CD4-positive, alpha-beta T cell treated with Interleukin-15 for 1 hour (primary cell): ENCODE data around the gene TTLL3.

Experiments used
- DNase-seq: peaks from one replicate; pipeline ENCODE4 v3.0.0-alpha.2; 2020

Gene TTLL3

DNA sequence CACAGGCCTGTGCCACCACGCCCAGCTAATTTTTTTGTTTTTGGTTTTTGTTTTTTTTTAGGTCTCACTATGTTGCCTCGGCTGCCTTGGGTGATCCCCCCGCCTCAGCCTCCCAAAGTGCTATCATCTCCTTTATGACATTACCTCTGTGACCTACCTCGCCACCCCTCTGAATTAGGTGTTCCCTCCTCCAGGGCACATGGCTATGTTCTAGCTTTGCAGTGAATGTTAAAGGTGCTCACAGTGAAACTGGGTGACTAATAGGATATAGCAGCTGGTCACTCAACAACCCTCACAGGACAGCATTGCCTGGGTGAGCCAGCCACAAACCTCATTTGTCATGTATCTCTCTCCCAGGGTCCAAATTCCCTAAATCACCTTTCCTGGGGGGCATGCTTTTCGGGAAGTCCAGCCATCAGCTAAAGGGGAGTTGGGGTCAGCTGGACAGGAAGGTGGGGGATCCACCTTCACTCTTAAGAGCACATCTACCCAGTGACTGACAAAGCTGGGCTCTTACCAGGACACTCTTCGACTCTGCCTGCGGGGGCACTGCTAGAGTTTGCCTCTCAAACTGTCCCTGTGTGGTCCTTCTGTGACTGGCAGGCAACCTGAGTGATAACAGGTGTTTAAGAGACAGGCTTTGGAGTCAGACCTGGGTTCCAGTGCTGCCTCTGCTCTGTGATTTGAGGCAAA is 1.6 kb upstream of the TTLL3 start:
- peak; percentile 51 for DNase-seq

DNA sequence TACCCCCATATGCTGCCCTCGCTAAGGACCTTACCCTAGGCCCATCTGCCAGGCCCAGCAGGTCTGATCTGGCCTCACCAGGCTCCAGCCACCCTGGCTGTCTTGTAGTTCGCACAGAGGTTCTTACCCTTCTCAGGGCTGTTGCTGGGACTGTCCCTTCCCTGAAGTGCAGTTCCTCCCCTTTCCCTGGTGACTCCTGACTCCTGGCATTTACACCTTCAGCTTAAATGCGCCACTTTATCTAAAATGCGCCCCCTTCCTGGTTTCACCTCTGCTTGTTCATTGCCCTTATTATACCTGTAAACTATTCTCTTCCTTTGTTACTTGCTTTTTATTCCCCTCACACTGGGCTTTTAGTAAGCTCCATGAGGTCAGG is 835 bp upstream of the TTLL3 start:
- DNase-seq: no peak

DNA sequence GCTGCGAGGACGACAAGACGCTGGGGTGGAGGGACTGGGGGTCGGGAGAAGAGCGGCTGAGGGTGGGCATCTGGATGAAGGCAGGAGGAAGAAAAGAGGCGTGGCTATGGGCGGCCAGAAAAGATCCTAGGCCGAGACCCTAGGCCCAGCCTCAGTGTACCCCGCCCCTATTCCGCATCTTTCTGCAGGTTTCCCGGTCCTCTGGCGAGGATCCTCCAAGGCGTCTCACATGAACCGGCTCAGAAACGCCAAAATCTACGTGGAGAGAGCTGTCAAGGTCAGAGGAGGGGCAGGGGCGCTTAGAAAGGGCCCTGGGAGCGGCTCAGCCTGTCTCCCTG is 340 bp downstream of the TTLL3 start:
- no peak for DNase-seq

DNA sequence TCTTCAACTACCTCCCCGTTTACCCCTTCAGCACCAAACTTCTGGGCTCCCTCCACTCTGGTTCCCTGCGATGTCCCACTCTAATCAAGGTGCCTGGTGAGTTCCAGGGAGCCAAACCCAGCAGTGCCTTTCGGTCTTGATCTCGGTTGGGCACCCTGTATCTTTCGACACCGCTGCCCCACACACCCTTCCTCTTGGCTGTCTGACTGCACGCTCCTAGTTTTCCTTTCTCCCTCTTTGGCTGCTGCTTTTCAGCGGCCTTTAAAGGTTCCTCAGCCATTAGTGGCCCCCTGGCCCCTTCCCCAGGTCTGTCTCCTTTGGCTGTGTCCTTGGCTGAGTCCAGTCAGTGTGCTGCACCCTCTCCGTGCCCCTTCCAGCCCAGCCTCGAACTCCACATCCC is 784 bp downstream of the TTLL3 start:
- DNase-seq: no peak

DNA sequence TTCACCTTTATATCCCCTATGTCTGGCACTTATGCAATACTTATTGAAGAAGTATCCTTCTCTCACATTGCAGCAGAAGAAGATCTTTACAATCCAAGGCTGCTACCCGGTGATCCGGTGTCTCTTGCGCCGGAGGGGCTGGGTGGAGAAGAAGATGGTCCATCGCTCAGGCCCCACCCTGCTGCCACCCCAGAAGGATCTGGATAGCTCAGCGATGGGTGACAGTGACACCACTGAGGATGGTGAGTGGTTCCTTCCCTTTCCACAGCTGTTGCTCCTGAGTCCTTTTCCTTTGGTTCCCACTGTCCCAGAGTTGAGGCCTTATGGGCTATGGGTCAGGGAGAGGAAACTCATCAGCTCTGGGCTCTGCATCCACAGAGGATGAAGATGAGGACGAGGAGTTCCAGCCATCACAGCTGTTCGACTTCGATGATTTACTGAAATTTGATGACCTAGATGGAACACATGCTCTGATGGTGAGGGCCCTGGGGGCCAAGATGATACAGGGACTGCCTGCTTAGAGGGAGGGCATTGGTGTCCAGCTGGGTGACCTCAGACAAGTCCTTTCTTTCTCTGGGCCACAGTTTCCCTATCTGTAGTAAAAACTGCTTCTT is 2.9 kb downstream of the TTLL3 start:
- no peak for DNase-seq

DNA sequence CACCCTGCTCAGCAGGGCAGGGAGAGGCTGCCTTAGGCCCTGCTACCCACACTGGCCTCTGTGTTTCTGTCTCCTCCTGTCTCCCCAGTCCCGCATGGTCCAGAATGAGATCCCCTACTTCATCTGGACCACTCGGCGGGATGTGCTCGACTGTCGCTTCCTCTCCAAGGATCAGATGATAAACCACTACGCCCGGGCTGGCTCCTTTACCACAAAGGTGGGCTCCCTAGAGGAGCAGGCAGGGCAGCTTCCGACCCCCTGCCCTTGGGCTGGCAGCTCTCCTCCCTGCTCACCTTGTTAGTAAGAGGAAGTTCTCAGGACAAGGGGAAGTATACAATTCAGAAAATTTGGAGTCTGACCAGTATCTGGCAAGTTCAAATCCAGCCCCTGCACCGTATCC is 5.9 kb downstream of the TTLL3 start:
- no peak for DNase-seq

DNA sequence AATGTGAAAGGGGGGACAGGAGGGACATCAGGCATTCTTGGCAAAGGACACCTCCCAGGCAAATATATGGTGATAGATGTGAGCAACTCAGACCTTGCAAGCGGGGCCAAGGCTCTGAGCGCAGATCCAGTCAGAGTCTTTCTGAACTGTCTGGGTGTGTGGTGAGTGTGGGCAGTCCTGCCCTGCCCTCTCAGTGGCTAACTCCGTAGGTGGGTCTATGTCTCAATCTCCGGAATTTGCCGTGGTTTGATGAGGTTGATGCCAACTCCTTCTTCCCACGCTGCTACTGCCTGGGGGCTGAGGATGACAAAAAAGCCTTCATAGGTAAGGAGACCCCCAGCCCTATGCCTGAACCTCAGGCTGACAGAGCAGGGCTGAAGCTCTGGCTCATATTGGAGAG is 7.4 kb downstream of the TTLL3 start:
- DNase-seq: no peak

DNA sequence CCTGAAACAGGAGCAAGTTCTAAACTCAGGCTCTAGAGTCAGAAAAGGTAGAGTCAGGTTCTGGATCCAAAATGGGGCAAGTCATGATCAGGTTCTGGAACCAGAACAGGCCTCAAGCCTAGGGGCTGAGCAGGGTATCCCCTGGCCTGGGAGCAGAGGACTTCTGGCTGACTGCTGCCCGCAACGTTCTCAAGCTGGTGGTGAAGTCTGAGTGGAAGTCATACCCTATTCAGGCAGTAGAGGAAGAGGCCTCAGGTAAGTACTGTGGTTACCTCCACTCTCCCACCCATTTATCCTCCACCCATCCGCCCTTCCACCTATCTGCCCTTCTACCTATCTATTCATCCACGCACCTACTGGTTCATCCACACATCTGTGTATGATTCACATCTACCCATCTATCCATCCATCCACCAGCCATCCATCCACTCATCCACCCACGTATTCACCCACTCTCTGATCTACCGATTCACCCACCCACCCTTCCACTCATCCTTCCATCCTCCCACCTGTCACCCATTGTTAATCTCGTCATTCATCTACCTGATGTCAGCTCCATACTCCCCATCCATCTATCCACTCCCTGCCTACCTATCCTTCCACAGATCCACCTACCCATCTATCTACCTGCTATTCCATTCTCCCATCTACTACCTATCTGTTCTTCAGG is 8.7 kb downstream of the TTLL3 start:
- DNase-seq: no peak

DNA sequence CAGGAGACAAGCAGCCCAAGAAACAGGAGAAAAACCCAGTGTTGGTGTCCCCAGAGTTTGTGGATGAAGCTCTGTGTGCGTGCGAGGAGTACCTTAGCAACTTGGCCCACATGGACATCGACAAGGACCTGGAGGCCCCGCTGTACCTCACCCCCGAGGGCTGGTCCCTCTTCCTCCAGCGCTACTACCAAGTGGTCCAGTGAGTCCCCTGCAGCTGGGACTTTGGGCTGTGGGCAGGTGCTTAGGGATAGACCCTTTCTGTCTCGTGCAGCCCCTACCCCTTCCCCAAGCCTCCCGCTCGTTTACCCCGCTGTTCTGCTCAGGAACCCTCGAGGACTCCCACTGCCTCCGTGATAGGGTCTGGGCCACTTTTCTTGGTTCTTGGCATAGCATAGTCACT is 10.5 kb downstream of the TTLL3 start:
- no peak for DNase-seq

DNA sequence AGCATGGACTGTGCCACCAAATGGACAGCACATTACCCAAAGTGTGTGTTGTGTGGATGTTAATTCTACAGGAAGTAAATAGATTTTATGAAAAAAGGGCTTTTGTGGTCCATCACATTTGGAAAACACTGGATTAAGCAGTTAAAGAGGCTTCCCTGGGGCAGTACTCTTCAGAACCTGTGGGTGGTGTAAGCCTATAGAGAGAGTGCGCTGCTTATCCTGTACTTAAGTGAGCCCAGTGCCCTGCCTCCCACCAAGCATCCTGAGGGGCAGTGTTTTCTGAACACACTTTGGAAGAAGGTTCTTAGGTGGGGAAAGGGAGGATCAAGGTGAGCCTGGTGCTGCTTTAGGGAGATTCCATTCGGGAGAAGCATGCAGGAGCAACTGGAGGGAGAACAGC is 10.9 kb downstream of the TTLL3 start:
- no peak for DNase-seq

DNA sequence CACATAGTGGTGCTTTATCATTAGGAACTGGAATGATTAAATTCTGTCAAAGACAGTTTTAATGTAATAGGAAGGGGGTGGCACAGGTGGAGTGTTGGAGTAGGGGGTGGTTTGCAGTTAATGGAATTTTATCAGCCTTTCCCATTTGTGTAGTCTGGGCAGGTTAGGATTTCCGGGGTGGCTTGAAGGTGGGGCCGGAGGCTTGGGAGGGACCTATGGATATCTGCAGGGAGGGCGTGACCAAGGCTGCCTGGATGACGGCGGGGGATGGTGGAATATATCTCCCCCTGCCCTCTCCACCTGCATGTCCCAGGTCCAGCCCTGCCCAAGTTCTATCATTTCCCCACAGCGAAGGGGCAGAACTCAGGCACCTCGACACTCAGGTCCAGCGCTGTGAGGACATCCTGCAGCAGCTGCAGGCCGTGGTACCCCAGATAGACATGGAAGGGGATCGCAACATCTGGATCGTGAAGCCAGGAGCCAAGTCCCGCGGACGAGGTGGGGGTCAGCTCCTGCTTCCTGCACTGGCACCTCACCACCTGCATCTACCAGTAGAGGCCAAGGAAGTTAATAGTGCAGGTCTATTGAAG is 15.5 kb downstream of the TTLL3 start:
- DNase-seq: no peak

DNA sequence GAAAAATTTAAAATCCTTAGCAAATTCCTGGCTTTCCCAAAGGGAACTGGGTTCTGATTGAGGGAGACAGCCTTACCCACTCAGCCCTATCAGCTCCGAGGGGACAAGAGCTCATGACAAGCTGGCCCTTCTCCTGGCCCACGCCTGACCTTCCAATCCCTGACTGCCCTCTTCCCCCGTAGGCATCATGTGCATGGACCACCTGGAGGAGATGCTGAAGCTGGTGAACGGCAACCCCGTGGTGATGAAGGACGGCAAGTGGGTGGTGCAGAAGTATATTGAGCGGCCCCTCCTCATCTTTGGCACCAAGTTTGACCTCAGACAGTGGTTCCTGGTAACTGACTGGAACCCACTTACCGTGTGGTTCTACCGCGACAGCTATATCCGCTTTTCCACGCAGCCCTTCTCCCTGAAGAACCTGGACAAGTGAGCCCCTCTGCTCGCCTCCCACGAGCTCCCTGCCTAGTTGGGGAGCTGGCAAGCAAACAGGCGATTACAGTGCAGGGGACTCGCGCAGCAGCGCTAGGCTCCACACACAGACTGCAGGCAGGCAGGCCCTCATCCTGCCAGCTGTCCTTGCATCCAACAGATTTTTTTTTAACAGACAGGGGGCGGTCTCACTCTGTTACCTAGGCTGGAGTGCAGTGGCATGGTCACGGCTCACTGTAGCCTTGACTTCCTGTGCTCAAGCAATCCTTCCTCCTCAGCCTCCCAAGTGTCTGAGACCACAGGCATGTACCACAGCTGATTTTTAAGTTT is 16.9 kb downstream of the TTLL3 start:
- no peak for DNase-seq

DNA sequence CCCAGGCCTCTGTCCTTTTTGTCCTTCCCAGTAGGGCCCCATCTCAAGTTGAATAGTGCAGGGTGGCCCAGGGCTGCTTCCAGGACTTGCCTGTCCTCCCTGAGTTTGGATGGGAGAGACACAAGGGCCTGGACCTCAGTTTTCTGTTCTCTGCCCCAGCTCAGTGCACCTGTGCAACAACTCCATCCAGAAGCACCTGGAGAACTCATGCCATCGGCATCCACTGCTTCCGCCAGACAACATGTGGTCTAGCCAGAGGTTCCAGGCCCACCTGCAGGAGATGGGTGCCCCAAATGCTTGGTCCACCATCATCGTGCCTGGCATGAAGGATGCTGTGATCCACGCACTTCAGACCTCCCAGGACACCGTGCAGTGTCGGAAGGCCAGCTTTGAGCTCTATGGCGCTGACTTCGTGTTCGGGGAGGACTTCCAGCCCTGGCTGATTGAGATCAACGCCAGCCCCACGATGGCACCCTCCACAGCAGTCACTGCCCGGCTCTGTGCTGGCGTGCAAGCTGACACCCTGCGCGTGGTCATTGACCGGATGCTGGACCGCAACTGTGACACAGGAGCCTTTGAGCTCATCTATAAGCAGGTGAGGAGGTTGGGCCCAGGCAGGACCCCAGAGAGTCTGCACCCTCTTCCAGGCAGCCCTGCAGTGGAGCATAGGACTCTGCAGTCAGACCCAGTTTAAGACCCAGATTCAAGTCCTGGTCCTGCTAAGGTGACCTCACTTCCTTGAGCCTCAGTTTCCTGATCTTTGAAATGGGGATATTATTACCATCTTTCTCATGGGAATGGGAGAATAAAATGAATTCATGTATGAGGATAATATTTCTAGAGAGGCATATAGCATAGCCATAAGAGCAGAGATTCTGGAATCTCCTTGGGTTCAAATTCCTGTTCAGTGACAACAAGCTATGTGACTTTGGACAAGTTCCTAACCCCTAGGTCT is 19.0 kb downstream of the TTLL3 start:
- no peak for DNase-seq

DNA sequence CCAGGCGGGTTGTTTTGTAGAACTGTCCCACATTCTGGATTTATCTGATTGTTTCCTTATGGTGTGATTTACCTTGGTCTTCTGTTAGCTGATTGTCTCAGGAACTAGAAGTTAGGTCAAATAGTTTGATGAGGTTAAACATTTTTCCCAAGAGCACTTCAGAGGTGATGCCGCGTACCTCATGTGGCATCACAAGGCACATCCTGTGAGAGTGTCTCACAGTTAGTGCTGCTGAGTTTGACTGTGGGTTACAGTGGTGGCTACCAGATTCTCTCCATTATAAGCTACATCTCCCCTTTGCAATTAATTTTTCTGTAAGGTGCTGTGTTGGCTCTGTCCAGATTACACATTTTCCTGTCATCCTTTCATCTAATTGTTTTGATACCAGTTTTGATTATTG is 21.2 kb downstream of the TTLL3 start:
- DNase-seq: no peak

DNA sequence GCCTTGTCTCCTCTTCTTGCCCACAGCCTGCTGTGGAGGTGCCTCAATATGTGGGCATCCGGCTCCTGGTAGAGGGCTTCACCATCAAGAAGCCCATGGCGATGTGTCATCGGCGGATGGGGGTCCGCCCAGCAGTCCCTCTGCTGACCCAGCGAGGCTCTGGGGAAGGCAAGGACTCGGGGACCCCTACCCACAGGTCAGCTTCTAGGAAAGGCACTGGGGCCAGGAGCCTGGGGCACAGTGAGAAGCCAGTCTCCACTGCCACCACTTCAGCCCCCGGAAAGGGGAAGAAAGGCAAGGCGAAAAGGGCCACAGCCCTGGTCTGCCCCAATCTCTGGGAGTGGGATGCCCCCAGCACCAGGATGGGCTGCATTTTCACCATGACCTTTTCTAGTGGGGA is 23.0 kb downstream of the TTLL3 start:
- no peak for DNase-seq

DNA sequence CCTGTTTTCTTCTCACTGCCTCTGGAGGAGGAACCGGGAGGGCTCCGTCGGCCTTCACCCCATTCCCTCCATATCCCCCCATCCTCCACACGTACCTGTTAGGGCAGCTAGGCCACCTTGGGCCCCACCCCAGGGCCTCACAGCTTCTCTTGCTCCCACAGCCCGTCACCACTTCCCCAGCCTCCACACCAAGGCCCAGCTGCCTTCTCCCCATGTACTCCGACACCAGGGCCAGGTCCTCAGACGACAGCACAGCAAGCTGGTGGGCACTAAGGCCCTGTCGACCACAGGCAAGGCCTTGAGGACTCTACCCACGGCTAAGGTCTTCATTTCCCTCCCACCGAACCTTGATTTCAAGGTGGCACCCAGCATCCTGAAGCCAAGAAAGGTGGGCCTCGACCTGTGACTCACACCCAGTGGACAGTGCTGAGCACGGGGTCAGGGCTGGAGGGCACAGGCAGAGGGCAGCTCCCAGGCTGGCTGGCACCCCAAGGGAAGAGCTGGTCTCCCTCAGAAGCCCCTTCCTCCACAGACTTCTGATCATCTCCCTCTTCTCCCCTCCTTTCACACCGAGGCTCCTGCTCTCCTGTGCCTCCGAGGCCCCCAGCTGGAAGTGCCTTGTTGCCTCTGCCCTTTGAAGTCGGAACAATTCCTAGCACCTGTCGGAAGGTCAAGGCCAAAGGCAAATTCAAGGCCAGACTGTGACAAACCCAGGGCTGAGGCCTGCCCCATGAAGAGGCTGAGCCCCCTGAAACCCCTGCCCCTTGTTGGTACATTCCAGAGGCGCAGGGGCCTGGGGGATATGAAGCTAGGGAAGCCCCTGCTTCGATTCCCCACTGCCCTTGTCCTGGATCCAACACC is 24.7 kb downstream of the TTLL3 start:
- DNase-seq: no peak

DNA sequence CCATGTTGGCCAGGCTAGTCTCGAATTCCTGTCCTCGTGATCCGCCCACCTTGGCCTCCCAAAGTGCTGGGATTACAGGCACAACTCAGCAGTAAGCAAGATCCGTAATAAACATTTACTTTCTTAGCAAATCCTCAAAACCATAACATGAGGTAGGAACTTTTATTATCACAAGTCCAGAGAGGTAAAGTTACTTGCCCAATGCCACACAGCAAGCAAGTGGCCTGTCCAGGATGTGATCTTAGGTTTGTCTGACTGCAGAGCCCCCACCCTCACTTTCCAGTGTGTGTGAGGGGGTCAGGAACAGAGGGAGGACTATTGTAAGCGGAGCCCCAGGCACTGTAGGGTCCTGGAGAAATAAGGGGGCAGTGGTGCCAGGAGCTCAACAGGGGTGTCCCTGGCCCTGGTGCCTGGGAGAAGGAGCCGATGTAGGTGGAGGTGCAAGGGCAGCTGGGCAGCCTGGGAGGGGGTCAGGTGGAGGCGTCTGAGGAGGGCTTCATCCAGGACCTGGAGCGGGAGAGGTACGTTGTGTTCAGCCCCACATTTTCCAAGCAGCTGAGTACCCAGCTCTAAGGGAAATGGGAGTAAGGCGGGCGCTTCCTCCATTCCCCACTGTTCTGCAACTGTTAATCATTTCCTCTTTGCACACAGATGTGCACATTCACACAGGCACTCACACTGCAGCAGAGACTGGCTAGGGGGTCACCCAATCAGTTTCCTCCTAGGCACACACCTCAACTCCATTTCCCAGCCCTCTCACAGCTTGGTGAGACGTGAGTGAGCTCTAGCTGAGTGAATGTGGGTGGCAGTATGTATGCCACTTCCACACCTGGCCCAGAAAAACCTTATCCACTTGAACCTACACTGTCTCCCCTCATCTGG is 27.9 kb downstream of the TTLL3 start:
- DNase-seq: no peak

DNA sequence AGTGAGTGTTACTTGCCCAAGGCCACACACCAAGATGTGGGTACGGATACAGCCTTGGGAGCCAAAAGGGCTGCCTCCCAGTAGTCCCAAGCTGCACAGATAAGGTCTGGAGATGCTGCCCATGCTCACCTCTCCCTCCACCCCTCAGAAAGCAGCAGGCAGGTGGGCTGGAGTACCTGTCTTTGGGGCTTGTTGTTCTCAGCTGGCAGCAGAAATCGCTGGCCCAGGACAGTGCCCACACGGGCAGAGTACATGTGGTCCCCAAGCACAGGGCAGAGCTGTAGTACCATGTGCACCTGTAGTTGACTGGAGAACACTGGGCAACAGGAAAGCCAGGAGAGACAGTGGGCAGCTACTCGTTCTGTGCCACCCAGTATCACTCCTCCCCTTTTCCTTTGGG is 28.8 kb downstream of the TTLL3 start:
- DNase-seq: no peak

DNA sequence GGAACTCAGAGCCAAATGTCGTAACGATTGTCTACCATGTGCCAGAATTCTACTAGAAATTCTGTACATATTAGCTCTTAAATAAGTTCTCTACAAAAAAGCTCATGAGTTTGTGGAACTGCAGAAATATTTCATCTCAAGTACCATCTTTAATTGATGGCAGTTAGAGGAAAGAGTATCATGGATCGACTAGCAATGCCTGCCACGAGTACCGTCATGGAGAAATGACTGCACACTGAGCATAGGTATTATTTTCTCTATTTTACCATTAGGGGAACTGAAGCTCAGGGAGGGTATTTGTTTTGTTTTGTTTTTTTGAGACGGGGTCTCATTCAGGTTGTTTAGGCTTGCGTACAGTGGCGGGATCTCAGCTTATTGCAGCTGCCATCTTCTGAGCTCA is 31.0 kb downstream of the TTLL3 start:
- no peak for DNase-seq

DNA sequence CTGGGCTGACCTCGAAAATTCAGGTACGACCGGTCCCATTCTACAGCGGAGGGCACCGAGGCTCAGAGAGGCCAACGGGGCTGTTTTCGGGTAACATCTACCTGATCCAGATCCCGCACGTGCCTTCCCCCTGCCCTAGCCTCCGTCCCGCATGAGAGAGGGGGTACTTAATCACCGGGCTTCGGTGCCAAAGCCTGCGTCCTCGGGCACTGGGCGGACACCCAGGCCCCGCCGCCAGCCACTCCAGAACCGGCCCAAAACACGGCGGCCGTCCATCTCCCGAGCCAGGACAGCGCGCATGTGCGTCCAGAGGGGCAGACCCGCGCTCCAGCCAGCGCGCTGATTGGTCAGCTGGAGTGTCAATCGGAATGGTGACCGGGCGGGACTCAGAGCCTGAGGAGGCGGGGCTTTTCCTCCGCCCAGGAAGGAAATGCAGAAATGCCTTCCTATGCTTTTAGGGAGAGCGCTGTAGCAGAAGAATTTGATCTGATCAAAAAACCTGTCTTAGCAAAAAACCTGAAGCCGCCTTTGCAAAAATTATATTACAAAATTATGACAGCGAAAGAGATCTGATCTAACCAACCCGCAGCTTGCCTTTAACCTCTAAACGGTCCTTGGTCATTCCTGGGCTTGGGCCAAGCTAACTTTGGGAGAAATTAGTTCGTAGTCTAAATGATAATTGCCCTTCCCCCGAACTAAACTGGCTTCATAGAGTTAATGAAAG is 33.8 kb downstream of the TTLL3 start, which contains the start of gene RPUSD3:
RPUSD3 (minus strand) TSS at position 294 of the 724 bp plus-strand sequence; CDS start at position 276, 18 bp downstream.
- peak; percentile 92 for DNase-seq
